VCaP (cell line): ENCODE results near the gene SLCO2A1.

Experiments used
- H3K27ac ChIP-seq: fragments of 450-650 bp; 2 replicates; pipeline ENCODE4 v1.5.1; 2017
- TF ChIP-seq, protein P1 (sequence below): fragments of 450-650 bp; conservative IDR thresholded peaks from 2 replicates; pipeline ENCODE4 v1.5.1; 2017; ENCODE audit warnings: mild to moderate bottlenecking, moderate library complexity

The SLCO2A1 gene

GRCh38 chr3:134054231-134054630 is 24.5 kb upstream of the SLCO2A1 start:
- no peak overlapping the region for H3K27ac ChIP-seq
- TF ChIP-seq, protein P1, sequence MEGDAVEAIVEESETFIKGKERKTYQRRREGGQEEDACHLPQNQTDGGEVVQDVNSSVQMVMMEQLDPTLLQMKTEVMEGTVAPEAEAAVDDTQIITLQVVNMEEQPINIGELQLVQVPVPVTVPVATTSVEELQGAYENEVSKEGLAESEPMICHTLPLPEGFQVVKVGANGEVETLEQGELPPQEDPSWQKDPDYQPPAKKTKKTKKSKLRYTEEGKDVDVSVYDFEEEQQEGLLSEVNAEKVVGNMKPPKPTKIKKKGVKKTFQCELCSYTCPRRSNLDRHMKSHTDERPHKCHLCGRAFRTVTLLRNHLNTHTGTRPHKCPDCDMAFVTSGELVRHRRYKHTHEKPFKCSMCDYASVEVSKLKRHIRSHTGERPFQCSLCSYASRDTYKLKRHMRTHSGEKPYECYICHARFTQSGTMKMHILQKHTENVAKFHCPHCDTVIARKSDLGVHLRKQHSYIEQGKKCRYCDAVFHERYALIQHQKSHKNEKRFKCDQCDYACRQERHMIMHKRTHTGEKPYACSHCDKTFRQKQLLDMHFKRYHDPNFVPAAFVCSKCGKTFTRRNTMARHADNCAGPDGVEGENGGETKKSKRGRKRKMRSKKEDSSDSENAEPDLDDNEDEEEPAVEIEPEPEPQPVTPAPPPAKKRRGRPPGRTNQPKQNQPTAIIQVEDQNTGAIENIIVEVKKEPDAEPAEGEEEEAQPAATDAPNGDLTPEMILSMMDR = no peak

DNA sequence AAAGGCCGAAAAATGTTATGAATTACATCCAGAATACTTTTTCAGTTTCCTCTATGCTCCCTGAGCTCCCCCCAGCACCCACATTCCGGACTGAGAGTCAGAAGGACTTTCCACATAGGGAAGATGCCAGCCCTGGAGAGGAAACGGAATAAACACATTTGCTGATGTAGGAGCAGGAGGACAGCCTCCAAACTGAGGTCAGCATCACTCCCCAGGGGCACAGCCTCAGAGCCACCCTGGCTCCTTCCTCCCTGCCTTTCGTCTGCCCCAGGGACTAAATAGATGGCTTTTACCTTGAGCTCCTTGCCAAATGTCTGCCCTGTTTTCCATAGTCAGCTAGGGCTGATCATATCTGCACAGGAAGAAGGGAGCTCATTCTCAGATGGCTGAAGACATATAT is 22.6 kb upstream of the SLCO2A1 start:
- TF ChIP-seq, protein P1 = no peak
- H3K27ac ChIP-seq = no peak overlapping the region

DNA sequence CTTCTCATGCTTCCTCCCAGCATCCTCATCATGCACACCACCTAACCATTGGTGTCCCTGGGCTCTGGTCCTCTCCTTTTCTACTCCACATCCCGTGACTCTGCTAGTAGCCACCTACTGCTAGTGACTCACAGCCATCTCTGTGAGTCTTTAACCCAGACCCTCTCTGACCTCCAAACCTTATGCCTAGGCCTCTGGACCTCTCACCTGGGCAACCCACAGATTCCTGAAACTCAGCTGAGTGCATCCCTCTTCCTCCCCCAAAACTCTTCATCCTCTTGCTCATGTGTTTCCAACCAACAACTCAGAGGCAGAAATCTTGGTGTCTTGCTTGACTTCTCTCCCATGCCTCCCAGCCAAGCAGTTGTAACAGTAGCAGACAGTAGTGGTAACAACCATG is 20.0 kb upstream of the SLCO2A1 start:
- no peak overlapping the region for H3K27ac ChIP-seq
- TF ChIP-seq, protein P1 = no peak

DNA sequence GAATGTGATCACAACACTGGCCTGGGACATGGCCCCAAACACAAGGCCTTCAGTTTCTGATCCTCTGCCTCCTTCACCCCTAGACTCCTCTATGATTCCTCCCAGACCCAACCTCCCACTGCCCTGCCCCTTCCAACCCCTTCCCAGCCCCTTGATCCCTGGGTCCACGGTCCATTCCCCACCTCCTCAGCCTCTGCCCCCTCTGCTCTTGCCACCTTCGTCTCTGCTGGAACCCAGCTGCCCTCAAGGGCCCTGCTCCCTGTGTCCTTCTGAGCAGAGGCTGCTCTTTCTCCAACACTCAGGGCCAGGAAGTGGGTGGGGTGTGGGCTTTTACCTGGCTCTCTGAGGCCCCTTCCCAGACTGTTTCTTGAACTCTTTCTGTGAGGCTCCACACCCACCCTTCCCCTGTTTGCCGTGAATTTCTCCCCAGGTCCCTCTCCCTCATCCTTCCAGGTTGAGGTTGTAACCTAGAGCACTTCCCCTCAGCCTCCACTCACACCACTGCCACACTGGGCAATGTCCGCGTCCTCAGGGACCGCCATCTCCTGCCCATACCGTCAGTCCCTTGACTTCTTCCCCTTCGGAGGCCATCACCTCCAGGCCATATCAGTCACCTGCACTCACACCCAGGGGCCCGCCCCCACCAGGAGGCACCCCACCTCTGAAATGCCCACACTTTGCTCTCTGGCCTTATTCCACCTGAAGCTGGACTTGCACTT is 18.7 kb upstream of the SLCO2A1 start:
- H3K27ac ChIP-seq = no peak overlapping the region
- TF ChIP-seq, protein P1 = no peak

GRCh38 chr3:134044459-134044858 is 14.7 kb upstream of the SLCO2A1 start:
- H3K27ac ChIP-seq = no peak overlapping the region
- TF ChIP-seq, protein P1 = no peak

DNA sequence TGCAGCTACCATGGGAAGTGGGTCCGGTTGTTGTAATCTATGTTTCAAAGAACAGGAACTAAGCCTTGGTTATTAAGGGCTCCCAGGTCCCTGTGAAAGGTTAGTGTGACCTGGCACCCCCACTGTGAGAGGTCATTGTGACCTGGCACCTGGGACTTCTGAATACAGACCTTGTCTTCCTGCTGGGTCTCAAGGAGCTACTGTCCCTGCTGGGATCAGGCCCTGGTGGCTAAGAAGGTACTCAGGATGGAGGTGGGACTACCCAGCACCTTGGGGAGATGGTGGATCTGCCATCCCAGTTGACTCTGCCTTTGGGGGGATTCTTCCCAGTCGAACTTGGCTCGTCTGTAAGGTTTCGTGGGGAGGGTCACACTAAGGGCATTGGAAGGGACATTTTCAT is 10.3 kb upstream of the SLCO2A1 start:
- TF ChIP-seq, protein P1 = no peak
- H3K27ac ChIP-seq = peak overlapping the region; percentile 53

GRCh38 chr3:134039161-134039862 is 9.6 kb upstream of the SLCO2A1 start:
- peak overlapping the region; percentile 53 for H3K27ac ChIP-seq
- TF ChIP-seq, protein P1 = peak; percentile 42; the same call in 1 of the 2 replicates
